Endothelial cell of umbilical vein (primary cell): Measurements from ENCODE around the gene GSK3A.

Source experiments
- CTCF ChIP-seq, 2 donors: IDR thresholded peaks; 1 replicate in 1 of 2; 2 replicates in 1 of 2; pipeline ENCODE4 v1.5.1; 2011; ENCODE audit warnings: low read length in 2 of 2, mild to moderate bottlenecking in 2 of 2, moderate library complexity in 2 of 2, control low read depth in 1 of 2, inconsistent platforms in 1 of 2, low read depth in 1 of 2; ENCODE audit not compliant: insufficient read depth in 1 of 2; ENCODE audit errors: extremely low read depth in 1 of 2
- FOS ChIP-seq: IDR thresholded peaks from 2 replicates; pipeline ENCODE4 v1.6.1; 2011; ENCODE audit warnings: mild to moderate bottlenecking, low read length, moderate library complexity, borderline replicate concordance; ENCODE audit not compliant: insufficient read depth
- GATA2 ChIP-seq: IDR thresholded peaks from 2 replicates; pipeline ENCODE4 v1.7.0; 2011; ENCODE audit warnings: low read depth, mild to moderate bottlenecking, moderate library complexity, mixed read lengths, low read length; ENCODE audit not compliant: insufficient read length, insufficient read depth
- POLR2A ChIP-seq: IDR thresholded peaks from 2 replicates; pipeline ENCODE4 v1.6.1; 2012; ENCODE audit warnings: low read depth, mild to moderate bottlenecking, control low read depth, low read length
- POLR2AphosphoS5 ChIP-seq: IDR thresholded peaks from 2 replicates; pipeline ENCODE4 v1.6.1; 2012; ENCODE audit warnings: low read depth, mild to moderate bottlenecking, control low read depth, low read length, moderate library complexity; ENCODE audit not compliant: insufficient read depth

GRCh38 chr19:42291435-42291810 is 49.0 kb upstream of the GSK3A start:
- TF ChIP-seq CTCF (IDR thresholded peaks at IDR 0.05; ENCODE audit: extremely low read depth in 1 of 2, insufficient read depth in 1 of 2, low read depth in 1 of 2, low read length in 2 of 2): no peak
- no peak for TF ChIP-seq POLR2AphosphoS5
- no peak for TF ChIP-seq POLR2A
- TF ChIP-seq FOS: no peak
- TF ChIP-seq GATA2: no peak
